ENCODE results near the gene GBGT1. TPM values are rescaled to one million over a fixed set of nuclear protein-coding genes. Genes with fewer than 3 reads are reported as not detected.

Gene GBGT1
- total and polyA plus RNA-seq, 2 experiments from 2014 or later = 3.7 to 22.4 TPM

DNA sequence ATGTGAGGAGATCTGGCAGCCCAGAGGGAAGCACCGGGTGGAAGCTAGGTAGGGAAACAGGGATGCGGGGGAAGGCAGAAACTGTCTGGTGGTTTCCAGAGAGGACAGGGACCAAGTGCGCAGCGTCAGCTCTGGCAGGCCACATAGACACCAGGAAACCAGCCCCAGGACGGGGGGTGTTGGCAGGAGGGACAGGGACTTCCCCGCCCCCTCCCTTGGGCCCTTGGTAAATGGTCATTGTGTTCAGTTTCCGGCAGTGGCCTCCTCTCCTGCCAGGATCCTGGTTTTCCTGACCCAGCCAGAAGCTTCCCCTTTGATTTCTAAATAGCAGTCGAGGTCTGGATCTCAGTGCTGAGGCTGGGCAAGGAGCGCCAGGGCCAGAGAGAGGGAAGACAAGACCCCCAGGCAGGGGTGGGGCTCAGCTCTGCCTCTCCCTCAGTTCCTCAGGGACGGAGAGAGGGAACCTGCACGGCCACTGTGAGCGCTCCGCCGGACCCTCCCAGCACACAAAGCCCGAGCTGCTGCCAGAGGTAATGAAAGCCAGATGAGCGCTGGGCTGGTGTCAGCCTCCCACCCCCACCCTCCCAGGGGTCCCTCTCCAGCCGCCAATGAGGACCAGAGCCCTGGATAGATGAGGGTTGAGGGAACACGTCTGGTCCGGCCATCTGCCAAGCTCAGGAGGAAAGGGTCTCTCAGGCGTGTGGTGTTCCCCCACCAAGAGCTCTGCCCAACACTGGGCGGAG, 44.4 kb downstream of the GBGT1 start (continued):
- TF ChIP-seq JUNB (IDR thresholded peaks at IDR 0.05; ENCODE audit: unreplicated experiment) = no peak
- no peak for TF ChIP-seq POLR2AphosphoS5 (IDR thresholded peaks at IDR 0.05; ENCODE audit: low read depth)
- TF ChIP-seq EZH2phosphoT487 (IDR thresholded peaks at IDR 0.05; ENCODE audit: unreplicated experiment) = no peak
- TF ChIP-seq, protein P1, sequence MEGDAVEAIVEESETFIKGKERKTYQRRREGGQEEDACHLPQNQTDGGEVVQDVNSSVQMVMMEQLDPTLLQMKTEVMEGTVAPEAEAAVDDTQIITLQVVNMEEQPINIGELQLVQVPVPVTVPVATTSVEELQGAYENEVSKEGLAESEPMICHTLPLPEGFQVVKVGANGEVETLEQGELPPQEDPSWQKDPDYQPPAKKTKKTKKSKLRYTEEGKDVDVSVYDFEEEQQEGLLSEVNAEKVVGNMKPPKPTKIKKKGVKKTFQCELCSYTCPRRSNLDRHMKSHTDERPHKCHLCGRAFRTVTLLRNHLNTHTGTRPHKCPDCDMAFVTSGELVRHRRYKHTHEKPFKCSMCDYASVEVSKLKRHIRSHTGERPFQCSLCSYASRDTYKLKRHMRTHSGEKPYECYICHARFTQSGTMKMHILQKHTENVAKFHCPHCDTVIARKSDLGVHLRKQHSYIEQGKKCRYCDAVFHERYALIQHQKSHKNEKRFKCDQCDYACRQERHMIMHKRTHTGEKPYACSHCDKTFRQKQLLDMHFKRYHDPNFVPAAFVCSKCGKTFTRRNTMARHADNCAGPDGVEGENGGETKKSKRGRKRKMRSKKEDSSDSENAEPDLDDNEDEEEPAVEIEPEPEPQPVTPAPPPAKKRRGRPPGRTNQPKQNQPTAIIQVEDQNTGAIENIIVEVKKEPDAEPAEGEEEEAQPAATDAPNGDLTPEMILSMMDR (conservative IDR thresholded peaks at IDR 0.05; ENCODE audit: low read depth in 2 of 2) = no peak
- TF ChIP-seq EZH2 (IDR thresholded peaks at IDR 0.05; ENCODE audit: low read depth, unreplicated experiment) = no peak

DNA sequence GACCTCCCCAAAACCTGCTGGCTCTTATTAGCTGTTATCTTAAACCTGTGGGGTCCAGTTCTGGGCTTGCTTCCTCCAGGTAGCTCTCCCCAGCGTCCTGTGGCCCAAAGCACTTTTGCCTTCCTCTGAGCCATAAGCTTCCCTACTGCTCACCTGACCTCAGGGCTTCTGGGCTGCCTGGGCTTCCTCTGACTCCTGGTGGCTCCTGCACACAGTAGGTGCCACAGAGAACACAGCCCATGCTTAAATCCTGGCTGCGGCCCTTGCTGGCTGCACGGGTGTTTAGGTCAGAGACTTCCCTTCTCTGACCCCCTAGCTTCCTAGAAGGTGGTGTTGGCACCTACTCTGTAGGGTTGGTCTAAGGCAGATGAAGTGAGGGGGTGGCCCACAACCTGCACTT, 45.1 kb downstream of the GBGT1 start:
- peak overlapping the region; percentile 36; the same call in 1 of the 3 replicates for H3K4me3 Mint-ChIP-seq
- no peak overlapping the region for H3K27ac Mint-ChIP-seq
- no peak for DNase-seq (ENCODE audit: low spot score)
- no peaks in the 10 kb centered on the region for H3K36me3 ChIP-seq (ENCODE audit: insufficient read depth)
- H3K9me3 Mint-ChIP-seq = no peaks in the 10 kb centered on the region; the same call in 2 of the 3 replicates
- H3K27me3 Mint-ChIP-seq (ENCODE audit: insufficient read depth, low read depth, poor library complexity) = peaks cover 39% of the 10 kb centered on the region
- peaks cover 18% of the 10 kb centered on the region for H3K4me1 Mint-ChIP-seq
- no peak overlapping the region for H3K4me3 ChIP-seq
- no peak for ATAC-seq
- H4K20me1 ChIP-seq (replicated peaks; ENCODE audit: insufficient read depth) = peaks cover 4% of the 10 kb centered on the region; the same call in 1 of the 2 replicates
- no peaks in the 10 kb centered on the region for H3K79me2 ChIP-seq (replicated peaks; ENCODE audit: insufficient read depth)
- H3K4me2 ChIP-seq = no peak overlapping the region
- H2AFZ ChIP-seq = no peak overlapping the region
- 0 out of 2 replicates have a peak, but pooled peaks cover 2% of the 10 kb centered on the region for H3F3A ChIP-seq (replicated peaks; ENCODE audit: low read depth)
- H3K4me1 ChIP-seq (ENCODE audit: insufficient read depth) = no peaks in the 10 kb centered on the region; the same call in 1 of the 2 replicates
- no peaks in the 10 kb centered on the region for H3K36me3 Mint-ChIP-seq (ENCODE audit: low read depth)
- H3K27ac ChIP-seq (ENCODE audit: low read depth) = no peak overlapping the region
- peaks cover 41% of the 10 kb centered on the region; the same call in 1 of the 2 replicates for H3K27me3 ChIP-seq (ENCODE audit: insufficient read depth)
- H3K9me2 ChIP-seq (ENCODE audit: insufficient read depth) = no peaks in the 10 kb centered on the region
- TF ChIP-seq, protein P2, sequence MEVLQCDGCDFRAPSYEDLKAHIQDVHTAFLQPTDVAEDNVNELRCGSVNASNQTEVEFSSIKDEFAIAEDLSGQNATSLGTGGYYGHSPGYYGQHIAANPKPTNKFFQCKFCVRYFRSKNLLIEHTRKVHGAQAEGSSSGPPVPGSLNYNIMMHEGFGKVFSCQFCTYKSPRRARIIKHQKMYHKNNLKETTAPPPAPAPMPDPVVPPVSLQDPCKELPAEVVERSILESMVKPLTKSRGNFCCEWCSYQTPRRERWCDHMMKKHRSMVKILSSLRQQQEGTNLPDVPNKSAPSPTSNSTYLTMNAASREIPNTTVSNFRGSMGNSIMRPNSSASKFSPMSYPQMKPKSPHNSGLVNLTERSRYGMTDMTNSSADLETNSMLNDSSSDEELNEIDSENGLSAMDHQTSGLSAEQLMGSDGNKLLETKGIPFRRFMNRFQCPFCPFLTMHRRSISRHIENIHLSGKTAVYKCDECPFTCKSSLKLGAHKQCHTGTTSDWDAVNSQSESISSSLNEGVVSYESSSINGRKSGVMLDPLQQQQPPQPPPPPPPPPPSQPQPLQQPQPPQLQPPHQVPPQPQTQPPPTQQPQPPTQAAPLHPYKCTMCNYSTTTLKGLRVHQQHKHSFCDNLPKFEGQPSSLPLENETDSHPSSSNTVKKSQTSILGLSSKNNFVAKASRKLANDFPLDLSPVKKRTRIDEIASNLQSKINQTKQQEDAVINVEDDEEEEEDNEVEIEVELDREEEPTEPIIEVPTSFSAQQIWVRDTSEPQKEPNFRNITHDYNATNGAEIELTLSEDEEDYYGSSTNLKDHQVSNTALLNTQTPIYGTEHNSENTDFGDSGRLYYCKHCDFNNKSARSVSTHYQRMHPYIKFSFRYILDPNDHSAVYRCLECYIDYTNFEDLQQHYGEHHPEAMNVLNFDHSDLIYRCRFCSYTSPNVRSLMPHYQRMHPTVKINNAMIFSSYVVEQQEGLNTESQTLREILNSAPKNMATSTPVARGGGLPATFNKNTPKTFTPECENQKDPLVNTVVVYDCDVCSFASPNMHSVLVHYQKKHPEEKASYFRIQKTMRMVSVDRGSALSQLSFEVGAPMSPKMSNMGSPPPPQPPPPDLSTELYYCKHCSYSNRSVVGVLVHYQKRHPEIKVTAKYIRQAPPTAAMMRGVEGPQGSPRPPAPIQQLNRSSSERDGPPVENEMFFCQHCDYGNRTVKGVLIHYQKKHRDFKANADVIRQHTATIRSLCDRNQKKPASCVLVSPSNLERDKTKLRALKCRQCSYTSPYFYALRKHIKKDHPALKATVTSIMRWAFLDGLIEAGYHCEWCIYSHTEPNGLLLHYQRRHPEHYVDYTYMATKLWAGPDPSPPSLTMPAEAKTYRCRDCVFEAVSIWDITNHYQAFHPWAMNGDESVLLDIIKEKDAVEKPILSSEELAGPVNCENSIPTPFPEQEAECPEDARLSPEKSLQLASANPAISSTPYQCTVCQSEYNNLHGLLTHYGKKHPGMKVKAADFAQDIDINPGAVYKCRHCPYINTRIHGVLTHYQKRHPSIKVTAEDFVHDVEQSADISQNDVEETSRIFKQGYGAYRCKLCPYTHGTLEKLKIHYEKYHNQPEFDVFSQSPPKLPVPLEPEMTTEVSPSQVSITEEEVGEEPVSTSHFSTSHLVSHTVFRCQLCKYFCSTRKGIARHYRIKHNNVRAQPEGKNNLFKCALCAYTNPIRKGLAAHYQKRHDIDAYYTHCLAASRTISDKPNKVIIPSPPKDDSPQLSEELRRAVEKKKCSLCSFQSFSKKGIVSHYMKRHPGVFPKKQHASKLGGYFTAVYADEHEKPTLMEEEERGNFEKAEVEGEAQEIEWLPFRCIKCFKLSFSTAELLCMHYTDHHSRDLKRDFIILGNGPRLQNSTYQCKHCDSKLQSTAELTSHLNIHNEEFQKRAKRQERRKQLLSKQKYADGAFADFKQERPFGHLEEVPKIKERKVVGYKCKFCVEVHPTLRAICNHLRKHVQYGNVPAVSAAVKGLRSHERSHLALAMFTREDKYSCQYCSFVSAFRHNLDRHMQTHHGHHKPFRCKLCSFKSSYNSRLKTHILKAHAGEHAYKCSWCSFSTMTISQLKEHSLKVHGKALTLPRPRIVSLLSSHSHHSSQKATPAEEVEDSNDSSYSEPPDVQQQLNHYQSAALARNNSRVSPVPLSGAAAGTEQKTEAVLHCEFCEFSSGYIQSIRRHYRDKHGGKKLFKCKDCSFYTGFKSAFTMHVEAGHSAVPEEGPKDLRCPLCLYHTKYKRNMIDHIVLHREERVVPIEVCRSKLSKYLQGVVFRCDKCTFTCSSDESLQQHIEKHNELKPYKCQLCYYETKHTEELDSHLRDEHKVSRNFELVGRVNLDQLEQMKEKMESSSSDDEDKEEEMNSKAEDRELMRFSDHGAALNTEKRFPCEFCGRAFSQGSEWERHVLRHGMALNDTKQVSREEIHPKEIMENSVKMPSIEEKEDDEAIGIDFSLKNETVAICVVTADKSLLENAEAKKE (CRISPR knock-in tag; IDR thresholded peaks at IDR 0.05) = no peak
- TF ChIP-seq, protein P3, sequence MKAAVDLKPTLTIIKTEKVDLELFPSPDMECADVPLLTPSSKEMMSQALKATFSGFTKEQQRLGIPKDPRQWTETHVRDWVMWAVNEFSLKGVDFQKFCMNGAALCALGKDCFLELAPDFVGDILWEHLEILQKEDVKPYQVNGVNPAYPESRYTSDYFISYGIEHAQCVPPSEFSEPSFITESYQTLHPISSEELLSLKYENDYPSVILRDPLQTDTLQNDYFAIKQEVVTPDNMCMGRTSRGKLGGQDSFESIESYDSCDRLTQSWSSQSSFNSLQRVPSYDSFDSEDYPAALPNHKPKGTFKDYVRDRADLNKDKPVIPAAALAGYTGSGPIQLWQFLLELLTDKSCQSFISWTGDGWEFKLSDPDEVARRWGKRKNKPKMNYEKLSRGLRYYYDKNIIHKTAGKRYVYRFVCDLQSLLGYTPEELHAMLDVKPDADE (IDR thresholded peaks at IDR 0.05) = no peak
- TF ChIP-seq EZH2 (IDR thresholded peaks at IDR 0.05; ENCODE audit: low read depth, unreplicated experiment) = no peak
- no peak for TF ChIP-seq ZNF114 (CRISPR knock-in tag; IDR thresholded peaks at IDR 0.05)
- TF ChIP-seq POLR2AphosphoS5 (IDR thresholded peaks at IDR 0.05; ENCODE audit: low read depth) = no peak
- no peak for TF ChIP-seq EZH2phosphoT487 (IDR thresholded peaks at IDR 0.05; ENCODE audit: unreplicated experiment)
- no peak for TF ChIP-seq STAT1 (IDR thresholded peaks at IDR 0.05; ENCODE audit: unreplicated experiment)
- TF ChIP-seq, protein P4, sequence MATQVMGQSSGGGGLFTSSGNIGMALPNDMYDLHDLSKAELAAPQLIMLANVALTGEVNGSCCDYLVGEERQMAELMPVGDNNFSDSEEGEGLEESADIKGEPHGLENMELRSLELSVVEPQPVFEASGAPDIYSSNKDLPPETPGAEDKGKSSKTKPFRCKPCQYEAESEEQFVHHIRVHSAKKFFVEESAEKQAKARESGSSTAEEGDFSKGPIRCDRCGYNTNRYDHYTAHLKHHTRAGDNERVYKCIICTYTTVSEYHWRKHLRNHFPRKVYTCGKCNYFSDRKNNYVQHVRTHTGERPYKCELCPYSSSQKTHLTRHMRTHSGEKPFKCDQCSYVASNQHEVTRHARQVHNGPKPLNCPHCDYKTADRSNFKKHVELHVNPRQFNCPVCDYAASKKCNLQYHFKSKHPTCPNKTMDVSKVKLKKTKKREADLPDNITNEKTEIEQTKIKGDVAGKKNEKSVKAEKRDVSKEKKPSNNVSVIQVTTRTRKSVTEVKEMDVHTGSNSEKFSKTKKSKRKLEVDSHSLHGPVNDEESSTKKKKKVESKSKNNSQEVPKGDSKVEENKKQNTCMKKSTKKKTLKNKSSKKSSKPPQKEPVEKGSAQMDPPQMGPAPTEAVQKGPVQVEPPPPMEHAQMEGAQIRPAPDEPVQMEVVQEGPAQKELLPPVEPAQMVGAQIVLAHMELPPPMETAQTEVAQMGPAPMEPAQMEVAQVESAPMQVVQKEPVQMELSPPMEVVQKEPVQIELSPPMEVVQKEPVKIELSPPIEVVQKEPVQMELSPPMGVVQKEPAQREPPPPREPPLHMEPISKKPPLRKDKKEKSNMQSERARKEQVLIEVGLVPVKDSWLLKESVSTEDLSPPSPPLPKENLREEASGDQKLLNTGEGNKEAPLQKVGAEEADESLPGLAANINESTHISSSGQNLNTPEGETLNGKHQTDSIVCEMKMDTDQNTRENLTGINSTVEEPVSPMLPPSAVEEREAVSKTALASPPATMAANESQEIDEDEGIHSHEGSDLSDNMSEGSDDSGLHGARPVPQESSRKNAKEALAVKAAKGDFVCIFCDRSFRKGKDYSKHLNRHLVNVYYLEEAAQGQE (IDR thresholded peaks at IDR 0.05; ENCODE audit: unreplicated experiment) = no peak
- TF ChIP-seq ZNF331 (CRISPR knock-in tag; IDR thresholded peaks at IDR 0.05; ENCODE audit: low read depth) = no peak

All from GM23338 (cell line).